GM23338 (cell line): ENCODE results near the gene ARL5C. TPM values are rescaled to one million over a fixed set of nuclear protein-coding genes. Genes with fewer than 3 reads are reported as not detected.
A peak's percentile ranks its signal among the peaks of the same experiment; 100 is the strongest.

ENCODE experiments used
- ATAC-seq: fragments of 200-7000 bp; cut with Tn5 transposase; 3 replicates; pipeline ENCODE4 v1.9.1; 2020
- DNase-seq: peaks from one replicate; pipeline ENCODE4 v3.0.0-alpha.2; 2015; ENCODE audit warnings: low spot score
- H2AFZ ChIP-seq: fragments of 200-600 bp; sonication (generic); 2 replicates; pipeline ENCODE4 v1.8.0; 2016; ENCODE audit warnings: antibody characterized with exemption, mild to moderate bottlenecking, moderate library complexity
- H3F3A ChIP-seq: fragments of 200-600 bp; sonication (generic); replicated peaks from 2 replicates; pipeline ENCODE4 v1.8.0; 2017; ENCODE audit warnings: antibody characterized with exemption, mixed run types, low read depth
- H3K27ac ChIP-seq: fragments of 200-600 bp; sonication (generic); 2 replicates; pipeline ENCODE4 v1.6.1; 2016; ENCODE audit warnings: low read depth
- H3K27me3 ChIP-seq: fragments of 200-600 bp; sonication (generic); 2 replicates; pipeline ENCODE4 v1.8.0; 2016; ENCODE audit warnings: mild to moderate bottlenecking, mixed run types, moderate library complexity; ENCODE audit not compliant: insufficient read depth
- H3K36me3 ChIP-seq: fragments of 200-600 bp; sonication (generic); 2 replicates; pipeline ENCODE4 v1.8.0; 2016; ENCODE audit warnings: mild to moderate bottlenecking; ENCODE audit not compliant: insufficient read depth
- H3K4me1 ChIP-seq: fragments of 200-600 bp; sonication (generic); 2 replicates; pipeline ENCODE4 v1.8.0; 2016; ENCODE audit warnings: mild to moderate bottlenecking, moderate library complexity; ENCODE audit not compliant: insufficient read depth
- H3K4me2 ChIP-seq: fragments of 200-600 bp; sonication (generic); 2 replicates; pipeline ENCODE4 v1.7.1; 2017; ENCODE audit warnings: mixed run types
- H3K4me3 ChIP-seq: fragments of 200-600 bp; sonication (generic); 2 replicates; pipeline ENCODE4 v1.6.1; 2016; ENCODE audit warnings: mixed run types
- H3K79me2 ChIP-seq: fragments of 200-600 bp; sonication (generic); replicated peaks from 2 replicates; pipeline ENCODE4 v1.8.0; 2017; ENCODE audit warnings: mild to moderate bottlenecking; ENCODE audit not compliant: insufficient read depth
- H3K9me2 ChIP-seq: fragments of 200-600 bp; sonication (generic); 2 replicates; pipeline ENCODE4 v1.8.0; 2017; ENCODE audit not compliant: insufficient read depth
- H4K20me1 ChIP-seq: fragments of 200-600 bp; sonication (generic); replicated peaks from 2 replicates; pipeline ENCODE4 v1.8.0; 2017; ENCODE audit warnings: mild to moderate bottlenecking; ENCODE audit not compliant: insufficient read depth
- H3K27ac Mint-ChIP-seq: 2 replicates; pipeline ENCODE4 v1.8.0; 2020; ENCODE audit warnings: inconsistent platforms, mild to moderate bottlenecking, moderate library complexity, mixed read lengths
- H3K27me3 Mint-ChIP-seq: 3 replicates; pipeline ENCODE4 v1.8.0; 2022; ENCODE audit warnings: low read depth, mild to moderate bottlenecking, moderate library complexity, mixed read lengths, inconsistent platforms; ENCODE audit not compliant: insufficient read depth, poor library complexity
- H3K36me3 Mint-ChIP-seq: 3 replicates; pipeline ENCODE4 v1.8.0; 2021; ENCODE audit warnings: low read depth, mild to moderate bottlenecking, inconsistent platforms, moderate library complexity, mixed read lengths
- H3K4me1 Mint-ChIP-seq: 3 replicates; pipeline ENCODE4 v1.8.0; 2020; ENCODE audit warnings: mild to moderate bottlenecking, inconsistent platforms, mixed read lengths
- H3K4me3 Mint-ChIP-seq: 3 replicates; pipeline ENCODE4 v1.8.0; 2021; ENCODE audit warnings: moderate library complexity, mild to moderate bottlenecking, inconsistent platforms, mixed read lengths
- H3K9me3 Mint-ChIP-seq: 3 replicates; pipeline ENCODE4 v1.8.0; 2020; ENCODE audit warnings: moderate library complexity, mild to moderate bottlenecking, inconsistent platforms, mixed read lengths
- EZH2 ChIP-seq: fragments of 200-600 bp; sonication (generic); IDR thresholded peaks from one replicate; pipeline ENCODE4 v1.8.0; 2017; ENCODE audit warnings: antibody characterized with exemption, mild to moderate bottlenecking, low read depth; ENCODE audit not compliant: unreplicated experiment
- EZH2phosphoT487 ChIP-seq: fragments of 200-600 bp; sonication (generic); IDR thresholded peaks from one replicate; pipeline ENCODE4 v1.8.1; 2018; ENCODE audit warnings: antibody characterized with exemption; ENCODE audit not compliant: unreplicated experiment
- JUNB ChIP-seq: IDR thresholded peaks from one replicate; pipeline ENCODE4 v1.6.1; 2016; ENCODE audit warnings: antibody characterized with exemption; ENCODE audit not compliant: unreplicated experiment
- NANOG ChIP-seq: IDR thresholded peaks from 2 replicates; pipeline ENCODE4 v1.6.1; 2016; ENCODE audit warnings: antibody characterized with exemption, borderline replicate concordance
- STAT1 ChIP-seq: IDR thresholded peaks from one replicate; pipeline ENCODE4 v1.6.1; 2016; ENCODE audit warnings: antibody characterized with exemption; ENCODE audit not compliant: unreplicated experiment
- ZNF114 ChIP-seq: fragments of 250-450 bp; sonication (Bioruptor Pico); IDR thresholded peaks from 2 replicates; pipeline ENCODE4 v1.5.0; 2020; ENCODE audit warnings: mild to moderate bottlenecking, moderate library complexity
- ZNF331 ChIP-seq: fragments of 250-450 bp; sonication (Bioruptor Pico); IDR thresholded peaks from 2 replicates; pipeline ENCODE4 v1.5.0; 2020; ENCODE audit warnings: low read depth, mild to moderate bottlenecking, moderate library complexity
- polyA plus RNA-seq: library from polyadenylated mRNA; unstranded; fragments of >200 nt; fragmentation: Nextera tagmentation; extraction: Ambion mirVana; gene quantifications from 2 replicates; pipeline ENCODE4 v1.2.1, GENCODE V29; 2016
- total RNA-seq: library from RNA; depleted of rRNA; stranded (reverse); fragments of >200 nt; shearing (Covaris generic); gene quantifications from 2 replicates; pipeline ENCODE4 v1.2.3, GENCODE V29; 2014
- TF ChIP-seq, protein P1 (sequence below): IDR thresholded peaks from 2 replicates; pipeline ENCODE4 v1.6.1; 2016; ENCODE audit warnings: antibody characterized with exemption
- TF ChIP-seq, protein P2 (sequence below): fragments of 250-450 bp; sonication (Bioruptor Pico); IDR thresholded peaks from 2 replicates; pipeline ENCODE4 v1.5.0; 2020; ENCODE audit warnings: mild to moderate bottlenecking, moderate library complexity
- TF ChIP-seq, protein P3 (sequence below), 2 experiments: fragments of 200-600 bp in 1 of 2; sonication (generic) in 1 of 2; conservative IDR thresholded peaks; 2 replicates each; pipeline versions ENCODE4 v1.5.1 to v1.6.1; 2016 to 2017; ENCODE audit warnings: antibody characterized with exemption in 2 of 2, low read depth in 2 of 2, mild to moderate bottlenecking in 2 of 2, moderate library complexity in 1 of 2

Gene ARL5C
- total and polyA plus RNA-seq, 2 experiments from 2014 or later = not detected

DNA sequence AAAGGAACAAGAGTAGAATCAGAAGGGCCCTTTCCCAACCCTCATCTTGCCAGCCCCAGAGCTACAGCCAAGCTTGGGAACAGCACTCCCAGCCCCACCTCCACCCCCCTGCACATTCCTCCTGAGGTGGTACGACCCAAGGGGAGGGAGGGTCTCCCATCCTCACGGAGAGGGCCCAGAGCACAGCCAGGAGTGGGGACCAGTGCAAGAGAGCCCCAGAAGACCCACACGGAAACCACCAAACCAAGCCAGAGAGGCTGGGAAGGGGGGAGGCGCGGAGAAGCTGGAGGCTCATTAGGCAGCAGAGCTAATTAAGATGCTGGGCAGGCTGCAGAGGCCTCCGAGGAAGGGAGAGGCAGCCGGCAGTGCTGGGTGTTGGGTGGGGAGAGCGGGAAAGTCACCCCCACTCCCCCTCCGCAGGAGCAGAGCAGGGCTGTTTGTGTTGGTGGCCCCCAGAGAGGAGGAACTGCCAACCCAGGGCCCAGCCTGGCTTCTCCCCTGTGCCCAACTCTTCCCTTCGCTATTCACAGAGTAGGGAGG is 29.1 kb upstream of the ARL5C start (continued):
- TF ChIP-seq ZNF331 (CRISPR knock-in tag) (no peak), JUNB (no peak), STAT1 (no peak)

DNA sequence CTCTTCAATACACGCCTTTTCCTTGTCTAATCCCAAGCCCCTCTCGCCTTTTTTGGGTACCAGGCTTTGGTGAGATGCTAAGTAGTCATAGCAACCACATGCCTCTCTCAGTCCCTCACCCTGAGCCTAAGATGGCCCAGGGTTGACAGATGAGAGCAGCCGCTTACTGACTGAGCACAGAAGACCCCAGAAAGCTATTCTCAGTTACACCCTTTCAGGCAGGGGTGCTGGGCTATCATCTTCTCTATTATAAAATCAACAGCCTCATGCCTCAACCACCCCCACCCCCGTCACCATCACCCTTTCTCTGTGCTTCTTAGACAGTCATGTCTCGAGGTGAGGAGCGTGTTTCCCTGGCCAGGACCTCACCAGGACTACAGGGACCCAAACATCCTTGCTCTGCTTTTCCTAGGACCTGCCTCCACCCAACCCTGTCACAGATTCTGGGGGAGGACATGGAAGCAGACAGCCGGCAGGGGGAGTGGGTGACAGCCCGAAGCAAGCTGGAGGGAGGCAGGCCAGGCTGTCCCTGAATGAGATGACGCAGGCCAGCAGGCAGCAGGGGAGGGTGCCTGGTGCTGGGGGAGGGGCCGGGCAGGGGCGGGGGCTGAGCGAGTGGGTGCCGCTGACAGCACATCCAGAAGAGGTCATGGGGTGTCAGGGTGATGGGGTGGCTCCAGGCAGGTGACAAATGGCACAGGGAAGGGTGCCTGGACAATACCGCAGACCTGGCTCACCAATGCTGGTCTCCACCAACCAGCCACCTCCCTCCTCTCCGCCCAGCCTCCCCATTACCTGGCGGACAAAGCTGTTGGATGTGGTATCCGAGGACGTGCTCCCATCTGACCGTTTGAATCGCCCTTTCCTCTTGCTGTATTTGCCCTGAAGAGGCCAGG is 28.4 kb upstream of the ARL5C start:
- Histone ChIP-seq H3K9me2 (no peaks in the 10 kb centered on the region), H3K79me2 (peaks cover 23% of the 10 kb centered on the region), H3K27me3 (no peaks in the 10 kb centered on the region), H3K4me3 (peak overlapping the region; percentile 93), H4K20me1 (peaks cover 13% of the 10 kb centered on the region), H3F3A (peaks cover 10% of the 10 kb centered on the region; the same call in 1 of the 2 replicates), H3K4me1 (peaks cover 32% of the 10 kb centered on the region), H3K4me2 (peak overlapping the region; percentile 89), H3K27ac (peak overlapping the region; percentile 72; the same call in 1 of the 2 replicates), H3K36me3 (peaks cover 8% of the 10 kb centered on the region), H2AFZ (no peak overlapping the region)
- DNase-seq = peak; percentile 75
- Mint-ChIP-seq H3K9me3 (no peaks in the 10 kb centered on the region), H3K4me3 (peak overlapping the region; percentile 88), H3K27me3 (peaks cover 11% of the 10 kb centered on the region), H3K36me3 (peaks cover 30% of the 10 kb centered on the region), H3K27ac (peak overlapping the region; percentile 57), H3K4me1 (peaks cover 34% of the 10 kb centered on the region)
- peak; percentile 41 for ATAC-seq
- TF ChIP-seq JUNB (no peak), NANOG (no peak), STAT1 (no peak), ZNF114 (no peak), ZNF331 (CRISPR knock-in tag) (no peak), EZH2 (no peak), EZH2phosphoT487 (no peak)
- TF ChIP-seq, protein P1, sequence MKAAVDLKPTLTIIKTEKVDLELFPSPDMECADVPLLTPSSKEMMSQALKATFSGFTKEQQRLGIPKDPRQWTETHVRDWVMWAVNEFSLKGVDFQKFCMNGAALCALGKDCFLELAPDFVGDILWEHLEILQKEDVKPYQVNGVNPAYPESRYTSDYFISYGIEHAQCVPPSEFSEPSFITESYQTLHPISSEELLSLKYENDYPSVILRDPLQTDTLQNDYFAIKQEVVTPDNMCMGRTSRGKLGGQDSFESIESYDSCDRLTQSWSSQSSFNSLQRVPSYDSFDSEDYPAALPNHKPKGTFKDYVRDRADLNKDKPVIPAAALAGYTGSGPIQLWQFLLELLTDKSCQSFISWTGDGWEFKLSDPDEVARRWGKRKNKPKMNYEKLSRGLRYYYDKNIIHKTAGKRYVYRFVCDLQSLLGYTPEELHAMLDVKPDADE = no peak
- TF ChIP-seq, protein P2, sequence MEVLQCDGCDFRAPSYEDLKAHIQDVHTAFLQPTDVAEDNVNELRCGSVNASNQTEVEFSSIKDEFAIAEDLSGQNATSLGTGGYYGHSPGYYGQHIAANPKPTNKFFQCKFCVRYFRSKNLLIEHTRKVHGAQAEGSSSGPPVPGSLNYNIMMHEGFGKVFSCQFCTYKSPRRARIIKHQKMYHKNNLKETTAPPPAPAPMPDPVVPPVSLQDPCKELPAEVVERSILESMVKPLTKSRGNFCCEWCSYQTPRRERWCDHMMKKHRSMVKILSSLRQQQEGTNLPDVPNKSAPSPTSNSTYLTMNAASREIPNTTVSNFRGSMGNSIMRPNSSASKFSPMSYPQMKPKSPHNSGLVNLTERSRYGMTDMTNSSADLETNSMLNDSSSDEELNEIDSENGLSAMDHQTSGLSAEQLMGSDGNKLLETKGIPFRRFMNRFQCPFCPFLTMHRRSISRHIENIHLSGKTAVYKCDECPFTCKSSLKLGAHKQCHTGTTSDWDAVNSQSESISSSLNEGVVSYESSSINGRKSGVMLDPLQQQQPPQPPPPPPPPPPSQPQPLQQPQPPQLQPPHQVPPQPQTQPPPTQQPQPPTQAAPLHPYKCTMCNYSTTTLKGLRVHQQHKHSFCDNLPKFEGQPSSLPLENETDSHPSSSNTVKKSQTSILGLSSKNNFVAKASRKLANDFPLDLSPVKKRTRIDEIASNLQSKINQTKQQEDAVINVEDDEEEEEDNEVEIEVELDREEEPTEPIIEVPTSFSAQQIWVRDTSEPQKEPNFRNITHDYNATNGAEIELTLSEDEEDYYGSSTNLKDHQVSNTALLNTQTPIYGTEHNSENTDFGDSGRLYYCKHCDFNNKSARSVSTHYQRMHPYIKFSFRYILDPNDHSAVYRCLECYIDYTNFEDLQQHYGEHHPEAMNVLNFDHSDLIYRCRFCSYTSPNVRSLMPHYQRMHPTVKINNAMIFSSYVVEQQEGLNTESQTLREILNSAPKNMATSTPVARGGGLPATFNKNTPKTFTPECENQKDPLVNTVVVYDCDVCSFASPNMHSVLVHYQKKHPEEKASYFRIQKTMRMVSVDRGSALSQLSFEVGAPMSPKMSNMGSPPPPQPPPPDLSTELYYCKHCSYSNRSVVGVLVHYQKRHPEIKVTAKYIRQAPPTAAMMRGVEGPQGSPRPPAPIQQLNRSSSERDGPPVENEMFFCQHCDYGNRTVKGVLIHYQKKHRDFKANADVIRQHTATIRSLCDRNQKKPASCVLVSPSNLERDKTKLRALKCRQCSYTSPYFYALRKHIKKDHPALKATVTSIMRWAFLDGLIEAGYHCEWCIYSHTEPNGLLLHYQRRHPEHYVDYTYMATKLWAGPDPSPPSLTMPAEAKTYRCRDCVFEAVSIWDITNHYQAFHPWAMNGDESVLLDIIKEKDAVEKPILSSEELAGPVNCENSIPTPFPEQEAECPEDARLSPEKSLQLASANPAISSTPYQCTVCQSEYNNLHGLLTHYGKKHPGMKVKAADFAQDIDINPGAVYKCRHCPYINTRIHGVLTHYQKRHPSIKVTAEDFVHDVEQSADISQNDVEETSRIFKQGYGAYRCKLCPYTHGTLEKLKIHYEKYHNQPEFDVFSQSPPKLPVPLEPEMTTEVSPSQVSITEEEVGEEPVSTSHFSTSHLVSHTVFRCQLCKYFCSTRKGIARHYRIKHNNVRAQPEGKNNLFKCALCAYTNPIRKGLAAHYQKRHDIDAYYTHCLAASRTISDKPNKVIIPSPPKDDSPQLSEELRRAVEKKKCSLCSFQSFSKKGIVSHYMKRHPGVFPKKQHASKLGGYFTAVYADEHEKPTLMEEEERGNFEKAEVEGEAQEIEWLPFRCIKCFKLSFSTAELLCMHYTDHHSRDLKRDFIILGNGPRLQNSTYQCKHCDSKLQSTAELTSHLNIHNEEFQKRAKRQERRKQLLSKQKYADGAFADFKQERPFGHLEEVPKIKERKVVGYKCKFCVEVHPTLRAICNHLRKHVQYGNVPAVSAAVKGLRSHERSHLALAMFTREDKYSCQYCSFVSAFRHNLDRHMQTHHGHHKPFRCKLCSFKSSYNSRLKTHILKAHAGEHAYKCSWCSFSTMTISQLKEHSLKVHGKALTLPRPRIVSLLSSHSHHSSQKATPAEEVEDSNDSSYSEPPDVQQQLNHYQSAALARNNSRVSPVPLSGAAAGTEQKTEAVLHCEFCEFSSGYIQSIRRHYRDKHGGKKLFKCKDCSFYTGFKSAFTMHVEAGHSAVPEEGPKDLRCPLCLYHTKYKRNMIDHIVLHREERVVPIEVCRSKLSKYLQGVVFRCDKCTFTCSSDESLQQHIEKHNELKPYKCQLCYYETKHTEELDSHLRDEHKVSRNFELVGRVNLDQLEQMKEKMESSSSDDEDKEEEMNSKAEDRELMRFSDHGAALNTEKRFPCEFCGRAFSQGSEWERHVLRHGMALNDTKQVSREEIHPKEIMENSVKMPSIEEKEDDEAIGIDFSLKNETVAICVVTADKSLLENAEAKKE (CRISPR knock-in tag) = no peak
- TF ChIP-seq, protein P3, sequence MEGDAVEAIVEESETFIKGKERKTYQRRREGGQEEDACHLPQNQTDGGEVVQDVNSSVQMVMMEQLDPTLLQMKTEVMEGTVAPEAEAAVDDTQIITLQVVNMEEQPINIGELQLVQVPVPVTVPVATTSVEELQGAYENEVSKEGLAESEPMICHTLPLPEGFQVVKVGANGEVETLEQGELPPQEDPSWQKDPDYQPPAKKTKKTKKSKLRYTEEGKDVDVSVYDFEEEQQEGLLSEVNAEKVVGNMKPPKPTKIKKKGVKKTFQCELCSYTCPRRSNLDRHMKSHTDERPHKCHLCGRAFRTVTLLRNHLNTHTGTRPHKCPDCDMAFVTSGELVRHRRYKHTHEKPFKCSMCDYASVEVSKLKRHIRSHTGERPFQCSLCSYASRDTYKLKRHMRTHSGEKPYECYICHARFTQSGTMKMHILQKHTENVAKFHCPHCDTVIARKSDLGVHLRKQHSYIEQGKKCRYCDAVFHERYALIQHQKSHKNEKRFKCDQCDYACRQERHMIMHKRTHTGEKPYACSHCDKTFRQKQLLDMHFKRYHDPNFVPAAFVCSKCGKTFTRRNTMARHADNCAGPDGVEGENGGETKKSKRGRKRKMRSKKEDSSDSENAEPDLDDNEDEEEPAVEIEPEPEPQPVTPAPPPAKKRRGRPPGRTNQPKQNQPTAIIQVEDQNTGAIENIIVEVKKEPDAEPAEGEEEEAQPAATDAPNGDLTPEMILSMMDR (conservative IDR thresholded peaks at IDR 0.05; ENCODE audit: low read depth in 2 of 2) = peak; percentile 49 to 70
